DND-41 (cell line): ENCODE measurements around the gene C13orf46.

Experiments
- CTCF ChIP-seq: IDR thresholded peaks from 2 replicates; pipeline ENCODE4 v1.5.1; 2012; ENCODE audit warnings: borderline replicate concordance, low read length, moderate library complexity, mild to moderate bottlenecking; ENCODE audit not compliant: poor library complexity, severe bottlenecking; ENCODE audit errors: extremely low read depth
- EZH2 ChIP-seq: IDR thresholded peaks from 3 replicates; pipeline ENCODE4 v1.6.1; 2012; ENCODE audit warnings: borderline replicate concordance, low read depth, mild to moderate bottlenecking, moderate library complexity, low read length, inconsistent platforms; ENCODE audit not compliant: severe bottlenecking

- TF ChIP-seq CTCF = peak; percentile 25
- TF ChIP-seq EZH2 = no peak
These were observed 22.5 kb downstream of the C13orf46 start for GRCh38 chr13:113951246-113951999.
